Testis (tissue), 2 donors: ENCODE results near the gene LAX1.

Source experiments
- CTCF ChIP-seq, 3 experiments: fragments of 450-650 bp in 2 of 3; fragments of 200-600 bp in 1 of 3; sonication (generic) in 1 of 3; IDR thresholded peaks; one replicate each; pipeline ENCODE4 v1.5.1; 2016 to 2019; ENCODE audit warnings: antibody characterized with exemption in 3 of 3, mild to moderate bottlenecking in 2 of 3, moderate library complexity in 1 of 3
- POLR2A ChIP-seq: fragments of 450-650 bp; IDR thresholded peaks from one replicate; pipeline ENCODE4 v1.6.1; 2017; ENCODE audit warnings: antibody characterized with exemption, mild to moderate bottlenecking, moderate library complexity

- TF ChIP-seq CTCF (IDR thresholded peaks at IDR 0.05) (no peak), POLR2A (no peak)
Observed at GRCh38 chr1:203720242-203720641, 44.7 kb upstream of the LAX1 start.
